Stimulated activated CD8-positive, alpha-beta memory T cell treated with anti-CD3 and anti-CD28 coated beads, Interleukin-2, amount 100 ng/mL, for 48 hours (primary cell): ENCODE results near the gene HSPA8.

Experiments used
- DNase-seq, 2 donors: peaks; one replicate each; pipeline ENCODE4 v3.0.0-alpha.2; 2020; ENCODE audit warnings: low read depth in 2 of 2

HSPA8 gene

GRCh38 chr11:123047266-123047946 lies 14.5 kb downstream of the HSPA8 start:
- DNase-seq, result no peak

- no peak for DNase-seq
Measured at GRCh38 chr11:123046473-123047259, 15.3 kb downstream of the HSPA8 start.

GRCh38 chr11:123045101-123045500 lies 16.8 kb downstream of the HSPA8 start:
- no peak for DNase-seq

GRCh38 chr11:123041185-123041584 lies 20.8 kb downstream of the HSPA8 start:
- DNase-seq, result no peak

- DNase-seq, result no peak
Measured at GRCh38 chr11:123040111-123040432, 21.9 kb downstream of the HSPA8 start.

DNA sequence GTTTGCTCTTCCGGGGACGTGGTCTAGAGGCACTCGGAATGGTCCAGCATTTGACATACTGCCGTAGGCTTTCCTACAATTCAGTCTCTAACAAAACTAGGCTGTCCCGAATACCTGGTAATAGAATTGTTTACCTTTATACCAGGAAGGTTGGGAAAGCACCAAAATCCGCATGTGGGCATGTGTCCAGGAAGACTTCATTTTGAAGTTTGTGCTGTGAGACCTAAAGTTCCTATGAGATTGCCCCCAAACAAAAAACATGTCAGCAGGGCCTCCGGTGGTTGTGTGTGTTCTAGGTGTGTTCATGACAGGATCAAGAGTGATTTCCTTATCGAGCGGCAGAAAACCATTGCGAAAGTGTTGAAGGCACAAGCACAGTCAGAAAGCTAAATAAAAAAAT lies 26.1 kb downstream of the HSPA8 start:
- no peak for DNase-seq

GRCh38 chr11:123034597-123034996 lies 27.3 kb downstream of the HSPA8 start:
- no peak for DNase-seq

DNA sequence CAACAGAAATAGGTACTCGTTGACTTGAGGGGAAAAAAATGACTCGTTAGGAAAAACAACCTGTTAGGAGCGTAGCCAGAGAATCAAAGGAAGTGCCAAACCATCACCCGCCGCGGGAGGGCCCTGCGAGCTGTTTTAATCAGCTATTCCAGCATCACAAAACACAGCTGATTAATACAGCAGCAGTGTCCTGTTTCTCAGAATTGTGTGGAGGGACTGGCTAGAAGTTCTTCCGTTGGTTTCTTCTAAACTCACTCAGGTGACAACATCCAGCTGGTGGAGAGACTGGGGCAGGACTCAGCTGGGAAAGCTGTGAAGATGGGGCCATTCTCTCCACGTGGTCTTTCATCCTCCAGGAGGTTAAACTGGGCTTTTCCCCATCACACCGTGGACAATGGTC lies 28.0 kb downstream of the HSPA8 start:
- no peak for DNase-seq

GRCh38 chr11:123030517-123030916 lies 31.4 kb downstream of the HSPA8 start:
- no peak for DNase-seq

DNA sequence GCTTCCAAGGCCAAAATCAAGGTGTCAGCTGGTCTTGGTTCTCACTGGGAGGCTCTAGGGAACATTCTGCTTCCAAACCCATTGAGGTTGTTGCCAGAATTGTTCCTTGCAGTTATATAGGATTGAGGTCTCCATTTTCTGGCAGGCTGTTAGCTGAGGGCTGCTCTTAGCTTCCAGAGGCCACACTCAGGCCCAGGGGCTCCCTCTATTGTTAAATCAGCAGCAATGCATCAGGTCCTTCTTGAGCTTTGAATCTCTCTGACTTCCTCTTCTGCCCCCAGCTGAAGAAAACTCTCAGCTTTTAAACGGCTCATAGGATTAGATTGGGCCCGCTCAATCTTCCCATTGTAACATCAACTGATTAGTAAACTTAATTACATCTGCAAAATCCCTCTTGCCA lies 41.0 kb downstream of the HSPA8 start:
- no peak for DNase-seq

GRCh38 chr11:123018702-123019101 lies 43.2 kb downstream of the HSPA8 start:
- no peak for DNase-seq

DNA sequence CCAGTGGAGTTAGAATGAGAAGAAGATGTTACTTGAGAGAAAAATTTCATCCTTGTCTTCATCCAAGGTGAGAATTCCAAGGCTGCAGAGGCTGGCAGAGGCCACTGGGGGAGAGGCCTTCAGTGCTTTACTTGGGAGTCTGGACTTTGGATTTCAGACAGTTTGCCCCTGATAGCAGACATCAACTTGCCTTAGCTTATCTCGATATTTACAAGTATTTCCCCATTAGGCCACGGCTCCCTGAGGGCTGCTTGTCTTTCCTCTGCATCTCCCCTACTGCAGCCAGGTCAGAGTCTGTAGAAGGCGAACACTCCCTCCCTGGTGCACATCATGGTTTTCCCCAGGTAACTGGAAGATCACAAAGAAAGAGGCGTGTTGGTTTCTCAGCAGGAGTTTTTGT lies 50.4 kb downstream of the HSPA8 start:
- DNase-seq, result no peak
